H1 (cell line): ENCODE data around the gene ADRA2C. TPM values are rescaled to one million over a fixed set of nuclear protein-coding genes. Genes with fewer than 3 reads are reported as not detected.

ENCODE experiments used
- CTCF ChIA-PET: fragments of 300-600 bp; sonication (Branson Sonifier 250); formaldehyde crosslinking; loops from one replicate; lab custom pipeline; 2021; ENCODE audit not compliant: partially characterized antibody; lab: Charles Lee
- POLR2A ChIA-PET: fragments of 300-600 bp; sonication (Branson Sonifier 250); formaldehyde crosslinking; loops from one replicate; lab custom pipeline; 2021; ENCODE audit warnings: inconsistent platforms; ENCODE audit not compliant: partially characterized antibody; lab: Charles Lee
- DNase-seq, 2 experiments: peaks; one replicate each; pipeline versions ENCODE4 v3.0.0 to v3.0.0-alpha.2; 2010 to 2022; ENCODE audit warnings: low spot score in 2 of 2, low read depth in 1 of 2, mixed read lengths in 1 of 2
- FAIRE-seq: peaks from 2 replicates; lab custom pipeline; 2011; peaks lifted over from hg19 to GRCh38; lab: Jason Lieb, UNC
- H2AFZ ChIP-seq: 2 replicates; pipeline ENCODE4 v1.8.1; 2012; ENCODE audit warnings: low read length, inconsistent platforms
- H2AK5ac ChIP-seq: 2 replicates; pipeline ENCODE4 v1.6.1; 2013; ENCODE audit warnings: low read depth, low read length
- H2BK120ac ChIP-seq: replicated peaks from 2 replicates; pipeline ENCODE3; 2013; ENCODE audit warnings: low read depth, low read length, inconsistent platforms
- H2BK12ac ChIP-seq: 2 replicates; pipeline ENCODE4 v1.6.1; 2013; ENCODE audit warnings: low read depth, low read length
- H2BK15ac ChIP-seq: 2 replicates; pipeline ENCODE4 v1.6.1; 2013; ENCODE audit warnings: low read length
- H2BK20ac ChIP-seq: 2 replicates; pipeline ENCODE4 v1.6.1; 2013; ENCODE audit warnings: low read length
- H2BK5ac ChIP-seq: 2 replicates; pipeline ENCODE4 v1.6.1; 2013; ENCODE audit warnings: low read depth, low read length
- H3K14ac ChIP-seq: 2 replicates; pipeline ENCODE4 v1.6.1; 2013; ENCODE audit warnings: inconsistent platforms; ENCODE audit not compliant: insufficient read length
- H3K18ac ChIP-seq: 2 replicates; pipeline ENCODE4 v1.6.1; 2013; ENCODE audit warnings: low read length; ENCODE audit errors: extremely low read depth
- H3K23ac ChIP-seq: 2 replicates; pipeline ENCODE4 v1.6.1; 2013; ENCODE audit warnings: inconsistent platforms; ENCODE audit not compliant: insufficient read length
- H3K23me2 ChIP-seq: 2 replicates; pipeline ENCODE4 v1.6.1; 2013; ENCODE audit warnings: low read depth, low read length
- H3K27ac ChIP-seq: 2 replicates; pipeline ENCODE4 v1.6.1; 2011; ENCODE audit warnings: low read depth, low read length, inconsistent platforms
- H3K27me3 ChIP-seq, 4 experiments: replicated peaks in 1 of 4; 1 replicate in 1 of 4; 2 replicates in 3 of 4; pipeline versions ENCODE4 v1.6.1 to v1.8.1; 2011 to 2013; ENCODE audit warnings: low read length in 3 of 4, mild to moderate bottlenecking in 3 of 4, inconsistent platforms in 2 of 4, mixed read lengths in 2 of 4, moderate library complexity in 1 of 4; ENCODE audit not compliant: control insufficient read depth in 3 of 4, insufficient read depth in 3 of 4; ENCODE audit errors: extremely low read depth in 1 of 4
- H3K36me3 ChIP-seq, 4 experiments: 2 replicates each; pipeline versions ENCODE4 v1.6.1 to v1.8.1; 2011 to 2013; ENCODE audit warnings: mild to moderate bottlenecking in 4 of 4, low read length in 3 of 4, moderate library complexity in 2 of 4, control low read depth in 1 of 4, inconsistent platforms in 1 of 4; ENCODE audit not compliant: insufficient read depth in 4 of 4, control insufficient read depth in 2 of 4
- H3K4ac ChIP-seq: replicated peaks from 2 replicates; pipeline ENCODE3; 2013; ENCODE audit warnings: low read length, low read depth, mixed read lengths, inconsistent platforms; ENCODE audit not compliant: insufficient read length
- H3K4me1 ChIP-seq, 4 experiments: replicated peaks in 1 of 4; 1 replicate in 1 of 4; 2 replicates in 3 of 4; pipeline versions ENCODE4 v1.6.1 to v1.8.1; 2011 to 2013; ENCODE audit warnings: low read length in 3 of 4, inconsistent platforms in 2 of 4, mixed read lengths in 1 of 4; ENCODE audit not compliant: insufficient read depth in 4 of 4, control insufficient read depth in 3 of 4
- H3K4me2 ChIP-seq, 2 experiments: 2 replicates each; pipeline versions ENCODE4 v1.6.1 to v1.8.1; 2011 to 2013; ENCODE audit warnings: low read depth in 2 of 2, low read length in 2 of 2, control low read depth in 1 of 2, inconsistent platforms in 1 of 2, mild to moderate bottlenecking in 1 of 2; ENCODE audit not compliant: insufficient read depth in 1 of 2
- H3K4me3 ChIP-seq, 4 experiments: fragments of 200-600, 300-600 bp in 1 of 4; sonication (generic), shearing (Covaris generic), sonication (Bioruptor Twin) in 1 of 4; 2 replicates each; pipeline versions ENCODE4 v1.5.1 to v1.8.1; 2011 to 2016; ENCODE audit warnings: low read length in 4 of 4, low read depth in 3 of 4, control low read depth in 2 of 4, inconsistent platforms in 2 of 4, mild to moderate bottlenecking in 2 of 4, mixed read lengths in 1 of 4, moderate library complexity in 1 of 4; ENCODE audit not compliant: insufficient read depth in 2 of 4; ENCODE audit errors: extremely low read depth in 1 of 4
- H3K56ac ChIP-seq: replicated peaks from 2 replicates; pipeline ENCODE3; 2013; ENCODE audit warnings: low read depth, mild to moderate bottlenecking, mixed read lengths, low read length, inconsistent platforms; ENCODE audit not compliant: insufficient read length
- H3K79me1 ChIP-seq: 2 replicates; pipeline ENCODE4 v1.6.1; 2013; ENCODE audit warnings: low read depth, low read length, control low read depth
- H3K79me2 ChIP-seq, 2 experiments: 2 replicates each; pipeline versions ENCODE4 v1.6.1 to v1.8.1; 2012 to 2013; ENCODE audit warnings: low read length in 2 of 2, mild to moderate bottlenecking in 2 of 2, inconsistent platforms in 1 of 2; ENCODE audit not compliant: insufficient read depth in 2 of 2, control insufficient read depth in 1 of 2
- H3K9ac ChIP-seq, 4 experiments: replicated peaks in 1 of 4; 1 replicate in 1 of 4; 2 replicates in 3 of 4; pipeline versions ENCODE4 v1.6.1 to v1.8.1; 2011 to 2013; ENCODE audit warnings: low read depth in 3 of 4, low read length in 3 of 4, control low read depth in 2 of 4, mild to moderate bottlenecking in 2 of 4, moderate library complexity in 2 of 4, inconsistent platforms in 1 of 4; ENCODE audit errors: extremely low read depth in 1 of 4
- H3K9me3 ChIP-seq, 2 experiments: 2 replicates each; pipeline versions ENCODE4 v1.6.1 to v1.8.1; 2012 to 2013; ENCODE audit warnings: mild to moderate bottlenecking in 2 of 2, moderate library complexity in 2 of 2, control low read depth in 1 of 2, inconsistent platforms in 1 of 2, low read depth in 1 of 2, low read length in 1 of 2, mixed read lengths in 1 of 2; ENCODE audit not compliant: insufficient read depth in 2 of 2
- H4K20me1 ChIP-seq, 2 experiments: replicated peaks in 1 of 2; 2 replicates each; pipeline versions ENCODE3 to v1.8.1; 2011 to 2013; ENCODE audit warnings: inconsistent platforms in 2 of 2, low read length in 2 of 2, mild to moderate bottlenecking in 1 of 2; ENCODE audit not compliant: insufficient read depth in 2 of 2, control insufficient read depth in 1 of 2
- H4K5ac ChIP-seq: 2 replicates; pipeline ENCODE4 v1.6.1; 2013; ENCODE audit warnings: low read length, low read depth, mixed read lengths, inconsistent platforms; ENCODE audit not compliant: insufficient read length
- H4K8ac ChIP-seq: 2 replicates; pipeline ENCODE4 v1.8.0; 2013; ENCODE audit warnings: mild to moderate bottlenecking, moderate library complexity, low read length, inconsistent platforms; ENCODE audit not compliant: insufficient read depth; ENCODE audit errors: extremely low read depth
- H4K91ac ChIP-seq: replicated peaks from 2 replicates; pipeline ENCODE3; 2013; ENCODE audit warnings: low read length, mixed read lengths, inconsistent platforms; ENCODE audit not compliant: insufficient read length
- KDM1A ChIP-seq: fragments of 200-600, 300-600 bp; sonication (generic); IDR thresholded peaks from 2 replicates; pipeline ENCODE4 v1.7.1; 2016; ENCODE audit warnings: mild to moderate bottlenecking, low read length, borderline replicate concordance
- POU5F1 ChIP-seq: IDR thresholded peaks from 2 replicates; pipeline ENCODE4 v1.6.1; 2011; ENCODE audit warnings: low read depth, mild to moderate bottlenecking, low read length, moderate library complexity
- SP1 ChIP-seq: IDR thresholded peaks from 2 replicates; pipeline ENCODE4 v1.6.1; 2011; ENCODE audit warnings: low read depth, low read length
- SP4 ChIP-seq: IDR thresholded peaks from 2 replicates; pipeline ENCODE4 v1.6.1; 2012; ENCODE audit warnings: low read length, inconsistent platforms
- SUZ12 ChIP-seq: fragments of 200-600 bp; sonication (generic); IDR thresholded peaks from 2 replicates; pipeline ENCODE4 v1.6.1; 2012; ENCODE audit warnings: mild to moderate bottlenecking, inconsistent platforms, low read length, moderate library complexity, mixed read lengths
- WGBS, 2 experiments: shearing (Covaris generic) in 1 of 2; methylation state at CpG; one replicate each; pipeline versions ENCODE4 v1.1.6 to v1.1.7; 2013 to 2015; ENCODE audit warnings: low lambda C conversion rate in 2 of 2, mixed read lengths in 2 of 2, inconsistent platforms in 1 of 2, low coverage in 1 of 2, missing lambda C conversion rate in 1 of 2; ENCODE audit not compliant: insufficient replicate concordance in 2 of 2, insufficient coverage in 1 of 2, insufficient read length in 1 of 2; ENCODE audit errors: extremely low coverage in 1 of 2, missing lambda C conversion rate in 1 of 2; 5-methylcytosine and 5-hydroxymethylcytosine counted together
- polyA plus RNA-seq, 7 experiments: library from polyadenylated mRNA; depleted of rRNA in 3 of 7; stranded (reverse) in 5 of 7; unstranded in 2 of 7; fragments of >200 nt in 5 of 7; fragments of 200-250 nt in 2 of 7; gene quantifications; 1 replicate in 5 of 7; 2 replicates in 1 of 7; 4 replicates in 1 of 7; pipeline versions ENCODE4 v1.2.1 to v1.2.3, GENCODE V29; 2011 to 2013; ENCODE audit warnings: missing spikeins in 2 of 7, mixed read lengths in 2 of 7
- total RNA-seq: library from RNA; stranded (reverse); fragmentation: NEBNext Ultra II Directional; extraction: Animal tissue kit (Norgen Biotek cat#: 25700); gene quantifications from 2 replicates; pipeline ENCODE4 v1.2.1, GENCODE V29; 2021

The ADRA2C gene
- total and polyA plus RNA-seq, 2 of the 8 experiments (the other 6 are each of a cell fraction or from before 2014, with no cell fraction given) = 14.6 to 14.8 TPM

DNA sequence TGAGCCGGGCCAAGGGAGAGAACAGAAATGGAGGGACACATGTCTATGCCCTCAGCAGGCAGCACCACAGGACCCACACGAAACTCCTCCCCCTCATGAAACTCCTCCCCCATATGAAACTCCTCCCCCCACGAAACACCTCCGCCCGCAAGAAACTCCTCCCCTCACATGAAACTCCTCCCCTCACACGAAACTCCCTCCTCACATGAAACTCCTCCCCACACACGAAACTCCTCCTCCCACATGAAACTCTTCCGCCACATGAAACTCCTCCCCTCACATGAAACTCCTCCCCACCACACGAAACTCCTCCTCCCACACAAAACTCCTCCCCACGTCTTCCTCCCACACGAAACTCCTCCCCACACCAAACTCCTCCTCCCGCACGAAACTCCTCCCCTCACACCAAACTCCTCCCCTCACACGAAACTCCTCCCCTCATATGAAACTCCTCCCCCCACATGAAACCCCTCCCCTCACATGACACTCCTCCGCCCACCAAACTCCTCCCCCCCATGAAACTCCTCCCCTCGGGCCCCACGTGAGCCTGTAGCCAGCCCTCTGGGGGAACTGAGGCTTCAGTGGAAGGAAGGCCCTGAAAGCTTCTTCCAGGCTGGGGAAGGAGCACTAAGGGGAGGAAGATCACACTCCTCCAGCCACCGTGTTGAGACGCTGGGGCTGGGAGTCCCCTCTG is 15.2 kb downstream of the ADRA2C start:
- Histone ChIP-seq H4K91ac (no peak overlapping the region), H2BK12ac (peak overlapping the region; percentile 63; the same call in 1 of the 2 replicates), H3K79me1 (no peaks in the 10 kb centered on the region; the same call in 1 of the 2 replicates), H3K14ac (no peak overlapping the region), H2AK5ac (no peak overlapping the region), H4K20me1 (no peaks in the 10 kb centered on the region), H3K23ac (no peak overlapping the region), H2AFZ (no peak overlapping the region), H3K27me3 (no peaks in the 10 kb centered on the region), H3K56ac (no peak overlapping the region), H2BK15ac (peak overlapping the region; percentile 92; the same call in 1 of the 2 replicates), H3K23me2 (peaks cover 5% of the 10 kb centered on the region; the same call in 1 of the 2 replicates), H3K27ac (no peak overlapping the region), H2BK20ac (no peak overlapping the region), H3K36me3 (no peaks in the 10 kb centered on the region; a peak in 2 of 8 replicates), H4K8ac (no peak overlapping the region), H3K4me1 (peaks cover 0 to 9% (median 8%) of the 10 kb centered on the region in 4 experiments; a peak in 5 of 7 replicates), H3K9ac (no peak overlapping the region), H3K4me3 (no peak overlapping the region), H3K4me2 (no peak overlapping the region), H3K9me3 (peaks cover 0 to 6% of the 10 kb centered on the region in 2 experiments; a peak in 1 of 4 replicates), H3K79me2 (no peaks in the 10 kb centered on the region), H2BK120ac (no peak overlapping the region), H3K18ac (peak overlapping the region; percentile 51; the same call in 1 of the 2 replicates), H2BK5ac (no peak overlapping the region), H3K4ac (peak overlapping the region; percentile 4), H4K5ac (no peak overlapping the region)
- no peak for TF ChIP-seq SUZ12
- peak; percentile 51; the same call in 1 of the 2 replicates for TF ChIP-seq SP4
- TF ChIP-seq POU5F1 = no peak
- no peak for TF ChIP-seq KDM1A
- peak; percentile 29; the same call in 1 of the 2 replicates for TF ChIP-seq SP1
- ChIA-PET CTCF (interaction anchor here (0.6 to 7.3 kb wide), 7 partner anchors 11 to 518 kb away, joined by 3 to 57 read pairs (median 16); no protein-coding TSS in a partner anchor), POLR2A (interaction anchor here (0.6 kb wide), 1 partner anchor 11 kb away, joined by 3 read pairs; no protein-coding TSS in a partner anchor)
- FAIRE-seq (peak; percentile 66), DNase-seq (no peak)
- WGBS, 2 experiments = 92 to 100% methylated on average over 8 to 9 of the region's 19 CpGs
